Measurements from ENCODE around the gene DPAGT1. TPM values are rescaled to one million over a fixed set of nuclear protein-coding genes. Genes with fewer than 3 reads are reported as not detected.
A peak's percentile ranks its signal among the peaks of the same experiment; 100 is the strongest.
"Not testable (repeated sequence)": the region's sequence is repeated elsewhere in the genome, so short reads cannot be mapped to it uniquely, and the experiment has no call there.

The DPAGT1 gene
- polyA plus RNA-seq, 1 donor = 63.5 TPM

GRCh38 chr11:119061256-119061655 is 40.4 kb downstream of the DPAGT1 start:
- DNase-seq = no peak

GRCh38 chr11:119059128-119059527 is 42.5 kb downstream of the DPAGT1 start:
- not testable (repeated sequence) for DNase-seq

- peak; percentile 96 for DNase-seq
Observed at GRCh38 chr11:119057000-119057769, 44.5 kb downstream of the DPAGT1 start, which contains the start of gene HYOU1. Gene HYOU1 (minus strand): TSS chr11:119057205. CDS start chr11:119056160, 1,045 bp downstream.

GRCh38 chr11:119056421-119056999 is 45.1 kb downstream of the DPAGT1 start:
- DNase-seq = no peak

DNA sequence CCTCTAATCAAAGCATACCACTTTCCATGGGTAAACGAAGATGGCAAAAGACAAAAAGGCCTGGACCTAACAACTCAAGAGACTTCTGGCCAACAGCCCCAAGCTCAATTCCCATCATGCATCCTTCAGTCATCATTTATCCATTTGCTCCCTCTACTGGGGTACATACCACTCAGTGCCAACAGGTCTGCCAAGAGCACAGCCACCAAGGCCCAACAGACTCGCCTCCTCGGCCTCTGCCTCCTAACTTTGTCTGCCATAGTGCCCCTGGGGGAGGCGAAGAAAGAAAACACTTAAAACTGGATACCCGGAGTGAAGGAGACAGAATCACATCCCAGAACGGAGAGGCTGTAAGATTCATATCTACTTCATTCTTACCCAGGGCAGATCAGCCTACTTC is 45.8 kb downstream of the DPAGT1 start:
- DNase-seq = no peak

DNA sequence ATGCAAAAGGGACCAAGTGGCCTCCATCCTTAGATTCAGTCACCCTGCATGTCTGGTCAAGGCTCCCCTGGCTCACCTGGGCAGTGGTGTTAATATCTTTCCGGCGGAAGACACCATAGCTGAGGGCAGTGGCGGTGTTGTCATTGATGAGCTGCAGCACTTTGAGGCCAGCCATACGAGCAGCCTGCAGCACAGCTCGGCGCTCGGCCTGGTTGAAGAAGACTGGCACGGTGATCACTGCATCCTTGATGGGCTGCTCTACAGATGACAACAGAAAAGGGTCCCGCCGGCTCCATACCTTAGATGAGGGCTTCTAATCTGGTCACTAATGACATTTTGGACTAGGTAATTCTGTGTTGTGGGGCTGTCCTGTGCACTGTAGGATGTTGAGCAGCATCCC is 47.2 kb downstream of the DPAGT1 start:
- DNase-seq = no peak

DNA sequence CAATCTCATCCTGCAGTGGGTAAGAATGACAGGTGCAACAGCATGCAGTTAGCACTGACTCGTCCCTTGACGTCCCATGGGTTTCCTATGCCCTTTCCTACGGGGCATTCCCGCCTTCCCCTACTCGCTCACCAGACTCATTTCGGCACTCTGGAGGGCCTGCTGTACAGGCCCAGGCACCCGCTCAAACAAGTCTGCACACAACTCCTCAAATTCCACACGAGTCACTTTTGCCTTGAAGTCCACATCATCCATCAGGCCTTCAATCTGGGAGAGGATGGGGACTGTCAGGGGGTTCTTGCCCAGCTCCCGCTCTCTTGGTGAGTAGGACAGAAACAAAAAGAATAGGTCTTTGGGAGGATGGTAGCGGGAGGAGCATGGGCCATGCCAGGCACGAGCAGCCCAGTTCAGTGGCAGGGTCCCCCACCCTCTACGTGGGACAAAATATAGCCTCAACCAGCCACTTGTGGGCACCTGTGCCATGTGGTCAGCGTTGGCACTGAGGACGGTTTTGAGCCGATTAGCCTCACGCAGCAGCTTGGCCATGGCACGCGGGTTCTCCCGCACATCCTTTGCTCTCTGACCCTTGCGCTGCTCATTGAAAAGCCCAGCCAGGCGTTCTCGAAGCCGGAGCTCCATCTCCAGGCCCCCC is 49.4 kb downstream of the DPAGT1 start:
- DNase-seq = no peak

DNA sequence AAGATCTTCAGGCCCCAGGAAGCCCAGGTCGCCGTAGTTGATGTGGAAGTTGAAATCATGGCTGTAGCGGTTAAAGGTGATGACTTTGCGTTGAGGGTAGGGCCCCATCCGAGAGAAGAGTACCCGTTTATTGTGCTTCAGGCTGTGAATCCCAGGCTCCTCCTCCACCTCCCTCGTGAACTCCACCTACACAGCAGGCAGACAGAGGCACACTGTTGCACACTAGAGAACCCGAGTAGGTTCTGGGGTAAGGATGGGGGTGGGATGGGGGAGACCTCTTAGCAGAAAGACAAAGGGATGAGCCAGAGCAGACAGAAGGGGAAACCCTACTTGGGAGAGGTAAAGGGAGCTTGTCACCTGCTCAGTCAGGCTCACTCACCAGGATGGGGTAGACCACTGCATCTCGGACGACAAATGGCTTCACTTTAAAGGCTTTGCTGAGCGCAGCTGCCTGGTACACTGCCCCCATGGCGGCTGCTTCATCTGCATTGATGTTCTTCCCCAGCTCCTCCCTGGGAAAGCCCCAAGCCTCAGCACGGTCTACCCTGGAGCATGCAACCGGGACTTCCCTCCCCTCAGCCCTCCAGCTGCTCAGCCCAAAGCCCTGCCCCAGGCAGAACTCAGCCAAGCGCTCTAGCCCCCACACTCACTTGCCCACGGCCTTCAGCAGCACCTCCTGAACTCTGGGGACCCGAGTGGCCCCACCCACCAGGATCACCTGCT is 50.1 kb downstream of the DPAGT1 start:
- DNase-seq = no peak

- DNase-seq = no peak
Observed at GRCh38 chr11:119049081-119049480, 52.6 kb downstream of the DPAGT1 start.

DNA sequence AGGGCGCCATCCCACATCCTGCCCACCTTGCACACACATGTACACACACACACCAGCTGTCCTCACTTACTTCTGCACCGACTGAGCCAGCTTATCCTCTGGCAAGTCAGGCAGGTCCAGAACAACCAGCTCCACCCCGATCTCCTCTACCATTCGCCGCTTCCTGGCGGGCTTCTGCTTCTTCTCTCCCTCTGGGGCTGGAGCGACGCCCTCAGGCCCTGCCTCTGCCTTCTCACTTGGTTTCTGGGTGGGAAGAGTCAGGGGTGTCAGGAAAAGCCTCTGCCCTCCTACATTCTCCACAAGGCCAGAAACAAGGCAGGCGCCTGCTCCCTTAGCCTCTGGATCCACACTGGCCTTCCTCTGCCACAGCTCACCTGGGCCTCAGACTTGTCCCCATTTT is 53.0 kb downstream of the DPAGT1 start:
- DNase-seq = no peak

GRCh38 chr11:119047205-119047604 is 54.4 kb downstream of the DPAGT1 start:
- DNase-seq = no peak

Other genes starting within 250 kb of the DPAGT1 start
- gene CXCR5, start 218.0 kb downstream of the DPAGT1 start, polyA plus RNA-seq (ENCODE audit: insufficient read length) = not detected
- gene BCL9L, start 175.9 kb downstream of the DPAGT1 start, polyA plus RNA-seq (ENCODE audit: insufficient read length) = 27.6 TPM
- gene UPK2, start 145.6 kb downstream of the DPAGT1 start, polyA plus RNA-seq (ENCODE audit: insufficient read length) = 11.8 TPM
- 0.13 TPM for gene FOXR1, start 130.1 kb downstream of the DPAGT1 start, polyA plus RNA-seq (ENCODE audit: insufficient read length)
- gene CENATAC, start 103.7 kb downstream of the DPAGT1 start, polyA plus RNA-seq (ENCODE audit: insufficient read length) = 52.8 TPM
- gene RPS25, start 83.5 kb downstream of the DPAGT1 start, polyA plus RNA-seq (ENCODE audit: insufficient read length) = 993 TPM
- 87.6 TPM for gene TRAPPC4, start 83.1 kb downstream of the DPAGT1 start, polyA plus RNA-seq (ENCODE audit: insufficient read length)
- 97.8 TPM for gene SLC37A4, start 71.0 kb downstream of the DPAGT1 start, polyA plus RNA-seq (ENCODE audit: insufficient read length)
- 114 TPM for gene HYOU1, start 44.6 kb downstream of the DPAGT1 start, polyA plus RNA-seq (ENCODE audit: insufficient read length)
- 59.9 TPM for gene VPS11, start 34.0 kb downstream of the DPAGT1 start, polyA plus RNA-seq (ENCODE audit: insufficient read length)
- gene HMBS, start 17.0 kb downstream of the DPAGT1 start, polyA plus RNA-seq (ENCODE audit: insufficient read length) = 26.7 TPM
- 11.1 TPM for gene C2CD2L, start 5.5 kb upstream of the DPAGT1 start, polyA plus RNA-seq (ENCODE audit: insufficient read length)
- 43.3 TPM for gene HINFP, start 19.7 kb upstream of the DPAGT1 start, polyA plus RNA-seq (ENCODE audit: insufficient read length)
- 1.0 TPM for gene ABCG4, start 47.2 kb upstream of the DPAGT1 start, polyA plus RNA-seq (ENCODE audit: insufficient read length)
- 10.0 TPM for gene NLRX1, start 66.9 kb upstream of the DPAGT1 start, polyA plus RNA-seq (ENCODE audit: insufficient read length)
- gene NHERF4, start 83.6 kb upstream of the DPAGT1 start, polyA plus RNA-seq (ENCODE audit: insufficient read length) = 19.2 TPM
- gene CBL, start 104.5 kb upstream of the DPAGT1 start, polyA plus RNA-seq (ENCODE audit: insufficient read length) = 24.4 TPM
- gene MCAM, start 215.3 kb upstream of the DPAGT1 start, polyA plus RNA-seq (ENCODE audit: insufficient read length) = 42.5 TPM
- gene RNF26, start 232.7 kb upstream of the DPAGT1 start, polyA plus RNA-seq (ENCODE audit: insufficient read length) = 31.9 TPM
- gene C1QTNF5, start 239.0 kb upstream of the DPAGT1 start, polyA plus RNA-seq (ENCODE audit: insufficient read length) = 15.7 TPM
- not detected for gene MFRP, start 244.9 kb upstream of the DPAGT1 start, polyA plus RNA-seq (ENCODE audit: insufficient read length)